Measurements from ENCODE around the gene PCDHA9. TPM values are rescaled to one million over a fixed set of nuclear protein-coding genes. Genes with fewer than 3 reads are reported as not detected.
"Not testable (repeated sequence)": the region's sequence is repeated elsewhere in the genome, so short reads cannot be mapped to it uniquely, and the experiment has no call there.

Gene PCDHA9
- total RNA-seq, 2 donors from 2014 or later: not detected

DNA sequence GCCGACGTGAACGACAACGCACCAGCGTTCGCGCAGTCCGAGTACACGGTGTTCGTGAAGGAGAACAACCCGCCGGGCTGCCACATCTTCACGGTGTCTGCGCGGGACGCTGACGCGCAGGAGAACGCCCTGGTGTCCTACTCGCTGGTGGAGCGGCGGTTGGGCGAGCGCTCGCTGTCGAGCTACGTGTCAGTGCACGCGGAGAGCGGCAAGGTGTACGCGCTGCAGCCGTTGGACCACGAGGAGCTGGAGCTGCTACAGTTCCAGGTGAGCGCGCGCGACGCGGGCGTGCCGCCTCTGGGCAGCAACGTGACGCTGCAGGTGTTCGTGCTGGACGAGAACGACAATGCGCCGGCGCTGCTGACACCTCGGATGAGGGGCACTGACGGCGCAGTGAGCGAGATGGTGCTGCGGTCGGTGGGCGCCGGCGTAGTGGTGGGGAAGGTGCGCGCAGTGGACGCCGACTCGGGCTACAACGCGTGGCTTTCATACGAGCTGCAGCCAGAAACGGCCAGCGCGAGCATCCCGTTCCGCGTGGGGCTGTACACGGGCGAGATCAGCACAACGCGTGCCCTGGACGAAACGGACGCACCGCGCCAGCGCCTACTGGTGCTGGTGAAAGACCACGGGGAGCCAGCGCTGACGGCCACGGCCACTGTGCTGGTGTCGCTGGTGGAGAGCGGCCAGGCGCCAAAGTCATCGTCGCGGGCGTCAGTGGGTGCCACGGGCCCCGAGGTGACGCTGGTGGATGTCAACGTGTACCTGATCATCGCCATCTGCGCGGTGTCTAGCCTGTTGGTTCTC lies 1.9 kb downstream of the PCDHA9 start:
- not testable (repeated sequence) for H3K27ac Mint-ChIP-seq; DNase-seq; H3K4me3 Mint-ChIP-seq; H3K36me3 Mint-ChIP-seq (ENCODE audit: low read depth); ATAC-seq; H3K4me1 Mint-ChIP-seq; H3K9me3 ChIP-seq (ENCODE audit: control insufficient read depth, low read length, poor library complexity, severe bottlenecking)
- H3K27me3 Mint-ChIP-seq: peaks cover 38% of the 10 kb centered on the region

DNA sequence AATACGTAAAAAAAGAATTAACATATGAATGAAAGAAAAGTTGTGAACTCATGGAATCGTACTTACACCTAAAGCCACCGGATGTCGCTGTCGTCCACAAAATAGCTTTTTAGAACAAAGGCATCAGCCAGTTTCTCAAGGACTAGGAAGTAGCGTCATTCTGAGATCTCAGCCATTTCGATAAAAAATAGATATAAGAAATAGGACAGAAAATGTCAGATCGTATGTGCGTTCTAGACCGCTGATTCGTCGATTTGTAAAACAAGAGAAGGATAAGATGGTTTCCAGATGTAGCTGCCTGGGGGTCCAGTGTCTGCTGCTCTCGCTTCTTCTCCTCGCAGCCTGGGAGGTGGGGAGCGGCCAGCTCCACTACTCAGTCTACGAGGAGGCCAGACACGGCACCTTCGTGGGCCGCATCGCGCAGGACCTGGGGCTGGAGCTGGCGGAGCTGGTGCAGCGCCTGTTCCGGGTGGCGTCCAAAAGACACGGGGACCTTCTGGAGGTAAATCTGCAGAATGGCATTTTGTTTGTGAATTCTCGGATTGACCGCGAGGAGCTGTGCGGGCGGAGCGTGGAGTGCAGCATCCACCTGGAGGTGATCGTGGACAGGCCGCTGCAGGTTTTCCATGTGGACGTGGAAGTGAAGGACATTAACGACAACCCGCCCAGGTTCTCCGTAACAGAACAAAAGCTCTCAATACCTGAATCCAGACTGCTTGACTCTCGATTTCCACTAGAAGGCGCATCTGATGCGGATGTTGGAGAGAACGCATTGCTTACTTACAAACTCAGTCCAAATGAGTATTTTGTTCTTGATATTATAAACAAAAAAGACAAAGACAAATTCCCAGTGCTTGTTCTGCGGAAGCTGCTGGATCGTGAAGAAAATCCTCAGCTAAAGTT lies 7.8 kb downstream of the PCDHA9 start, which contains the start of gene PCDHA10:
PCDHA10 (plus strand) TSS at position 126 of the 903 bp plus-strand sequence; CDS start at position 278, 152 bp downstream.
- Mint-ChIP-seq H3K27me3 (peaks cover 25% of the 10 kb centered on the region), H3K4me3 (no peak within 1 kb of the TSS), H3K4me1 (no peaks in the 10 kb centered on the region), H3K27ac (no peak within 1 kb of the TSS), H3K36me3 (ENCODE audit: low read depth) (no peaks in the 10 kb centered on the region)
- no peaks in the 10 kb centered on the region for H3K9me3 ChIP-seq (ENCODE audit: control insufficient read depth, low read length, poor library complexity, severe bottlenecking)
- ATAC-seq (no peak), DNase-seq (no peak)

DNA sequence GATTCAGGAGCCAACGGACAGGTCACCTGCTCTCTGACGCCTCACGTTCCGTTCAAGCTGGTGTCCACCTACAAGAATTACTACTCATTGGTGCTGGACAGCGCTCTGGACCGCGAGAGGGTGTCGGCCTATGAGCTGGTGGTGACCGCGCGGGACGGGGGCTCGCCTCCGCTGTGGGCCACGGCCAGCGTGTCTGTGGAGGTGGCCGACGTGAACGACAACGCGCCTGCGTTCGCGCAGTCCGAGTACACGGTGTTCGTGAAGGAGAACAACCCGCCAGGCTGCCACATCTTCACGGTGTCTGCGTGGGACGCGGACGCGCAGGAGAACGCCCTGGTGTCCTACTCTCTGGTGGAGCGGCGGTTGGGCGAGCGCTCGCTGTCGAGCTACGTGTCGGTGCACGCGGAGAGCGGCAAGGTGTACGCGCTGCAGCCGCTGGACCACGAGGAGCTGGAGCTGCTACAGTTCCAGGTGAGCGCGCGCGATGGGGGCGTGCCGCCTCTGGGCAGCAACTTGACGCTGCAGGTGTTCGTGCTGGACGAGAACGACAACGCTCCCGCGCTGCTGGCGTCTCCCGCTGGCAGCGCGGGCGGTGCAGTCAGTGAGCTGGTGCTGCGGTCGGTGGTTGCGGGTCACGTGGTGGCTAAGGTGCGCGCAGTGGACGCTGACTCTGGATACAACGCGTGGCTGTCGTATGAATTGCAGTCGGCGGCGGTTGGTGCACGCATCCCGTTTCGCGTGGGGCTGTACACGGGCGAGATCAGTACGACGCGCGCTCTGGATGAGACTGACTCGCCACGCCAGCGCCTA lies 9.2 kb downstream of the PCDHA9 start:
- no peak for ATAC-seq
- H3K27me3 Mint-ChIP-seq: peaks cover 28% of the 10 kb centered on the region
- no peak overlapping the region for H3K27ac Mint-ChIP-seq

DNA sequence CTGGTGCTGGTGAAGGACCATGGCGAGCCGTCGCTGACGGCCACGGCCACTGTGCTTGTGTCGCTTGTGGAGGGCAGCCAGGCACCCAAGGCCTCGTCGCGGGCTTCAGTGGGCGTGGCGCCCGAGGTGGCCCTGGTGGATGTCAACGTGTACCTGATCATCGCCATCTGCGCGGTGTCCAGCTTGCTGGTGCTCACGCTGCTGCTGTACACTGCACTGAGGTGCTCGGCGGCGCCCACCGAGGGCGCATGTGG lies 9.7 kb downstream of the PCDHA9 start:
- H3K9me3 ChIP-seq (ENCODE audit: control insufficient read depth, low read length, poor library complexity, severe bottlenecking): peaks cover 3% of the 10 kb centered on the region
- ATAC-seq (no peak), DNase-seq (no peak)
- Mint-ChIP-seq H3K4me1 (no peaks in the 10 kb centered on the region), H3K27me3 (peaks cover 22% of the 10 kb centered on the region), H3K4me3 (no peak overlapping the region), H3K27ac (no peak overlapping the region), H3K36me3 (ENCODE audit: low read depth) (no peaks in the 10 kb centered on the region)

More for the DNA sequence above, 9.2 kb downstream of the PCDHA9 start:
- Mint-ChIP-seq H3K4me1 (no peaks in the 10 kb centered on the region), H3K4me3 (no peak overlapping the region), H3K36me3 (ENCODE audit: low read depth) (no peaks in the 10 kb centered on the region)
- H3K9me3 ChIP-seq (ENCODE audit: control insufficient read depth, low read length, poor library complexity, severe bottlenecking): peaks cover 3% of the 10 kb centered on the region
- DNase-seq: no peak

DNA sequence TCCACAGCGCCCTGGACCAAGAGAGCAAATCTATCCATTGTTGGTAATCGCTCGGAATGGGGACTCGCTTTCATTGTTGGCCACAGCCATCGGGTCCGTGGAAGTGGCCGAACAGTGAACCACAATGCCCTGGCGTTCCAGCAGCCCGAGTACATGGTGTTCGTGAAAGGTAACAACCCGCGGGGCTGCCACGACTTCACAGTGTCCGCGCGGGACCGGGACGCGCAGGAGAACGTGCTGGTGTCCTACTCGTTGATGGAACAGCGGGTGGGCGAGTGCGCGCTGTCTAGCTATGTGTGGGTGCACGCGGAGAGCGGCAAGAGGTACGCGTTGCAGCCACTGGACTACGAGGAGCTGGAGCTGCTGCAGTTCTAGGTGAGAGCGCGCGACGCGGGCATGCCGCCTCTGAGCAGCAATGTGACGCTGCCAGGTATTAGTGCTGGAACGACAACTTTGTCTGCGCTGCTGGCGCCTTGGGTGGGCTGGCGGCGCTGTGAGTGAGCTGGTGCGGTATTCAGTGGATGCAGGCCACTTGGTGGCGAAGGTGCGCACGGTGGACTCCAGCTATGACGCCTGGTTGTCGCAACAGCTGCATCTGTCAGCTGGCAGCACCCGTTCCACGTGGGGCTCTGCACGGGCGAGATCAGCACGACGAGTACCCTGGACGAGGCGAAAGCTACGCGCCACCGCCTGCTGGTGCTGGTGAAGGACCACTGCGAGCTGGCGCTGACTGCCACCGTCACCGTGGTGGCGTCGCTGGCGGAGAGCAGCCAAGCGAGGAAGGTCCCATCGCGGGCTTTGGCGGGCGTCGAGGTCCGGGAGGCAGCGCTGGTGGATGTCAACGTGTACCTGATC lies 14.5 kb downstream of the PCDHA9 start:
- H3K27me3 Mint-ChIP-seq: peaks cover 9% of the 10 kb centered on the region
- peaks cover 3% of the 10 kb centered on the region for H3K9me3 ChIP-seq (ENCODE audit: control insufficient read depth, low read length, poor library complexity, severe bottlenecking)
- DNase-seq (no peak), ATAC-seq (no peak)
- H3K4me3 Mint-ChIP-seq: no peak overlapping the region
- no peaks in the 10 kb centered on the region for H3K4me1 Mint-ChIP-seq
- no peak overlapping the region for H3K27ac Mint-ChIP-seq
- no peaks in the 10 kb centered on the region for H3K36me3 Mint-ChIP-seq (ENCODE audit: low read depth)

DNA sequence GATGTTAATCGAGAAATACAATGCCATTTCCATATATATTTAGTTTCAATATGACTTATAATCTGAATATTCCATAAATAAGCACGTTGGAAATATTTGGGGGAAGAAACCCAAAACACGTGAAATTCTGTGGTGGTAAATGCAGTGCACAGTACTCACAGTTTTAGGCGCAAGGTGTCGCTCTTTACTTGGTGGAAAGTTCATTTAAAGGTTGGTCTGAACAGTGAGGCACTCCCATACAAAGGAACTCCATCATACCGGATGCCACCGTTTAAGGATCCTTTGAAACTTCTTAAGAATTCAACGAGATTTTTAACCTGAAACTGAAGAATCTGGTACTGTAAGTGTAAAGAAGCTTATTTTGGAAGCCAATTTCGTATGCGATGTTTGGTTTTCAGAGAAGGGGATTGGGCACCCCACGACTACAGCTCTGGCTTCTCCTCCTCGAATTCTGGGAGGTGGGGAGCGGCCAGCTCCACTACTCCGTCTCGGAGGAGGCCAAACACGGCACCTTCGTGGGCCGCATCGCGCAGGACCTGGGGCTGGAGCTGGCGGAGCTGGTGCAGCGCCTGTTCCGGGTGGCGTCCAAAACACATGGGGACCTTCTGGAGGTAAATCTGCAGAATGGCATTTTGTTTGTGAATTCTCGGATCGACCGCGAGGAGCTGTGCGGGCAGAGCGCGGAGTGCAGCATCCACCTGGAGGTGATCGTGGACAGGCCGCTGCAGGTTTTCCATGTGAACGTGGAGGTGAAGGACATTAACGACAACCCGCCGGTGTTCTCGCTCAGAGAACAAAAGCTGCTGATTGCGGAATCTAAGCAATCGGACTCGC lies 20.8 kb downstream of the PCDHA9 start, which contains the start of gene PCDHA11:
PCDHA11 (plus strand) TSS at position 237 of the 834 bp plus-strand sequence; CDS start at position 384, 147 bp downstream.
- H3K9me3 ChIP-seq (ENCODE audit: control insufficient read depth, low read length, poor library complexity, severe bottlenecking): no peaks in the 10 kb centered on the region
- Mint-ChIP-seq H3K27ac (no peak within 1 kb of the TSS), H3K36me3 (ENCODE audit: low read depth) (no peaks in the 10 kb centered on the region), H3K27me3 (peaks cover 19% of the 10 kb centered on the region), H3K4me3 (no peak within 1 kb of the TSS), H3K4me1 (no peaks in the 10 kb centered on the region)
- DNase-seq (no peak), ATAC-seq (no peak)

DNA sequence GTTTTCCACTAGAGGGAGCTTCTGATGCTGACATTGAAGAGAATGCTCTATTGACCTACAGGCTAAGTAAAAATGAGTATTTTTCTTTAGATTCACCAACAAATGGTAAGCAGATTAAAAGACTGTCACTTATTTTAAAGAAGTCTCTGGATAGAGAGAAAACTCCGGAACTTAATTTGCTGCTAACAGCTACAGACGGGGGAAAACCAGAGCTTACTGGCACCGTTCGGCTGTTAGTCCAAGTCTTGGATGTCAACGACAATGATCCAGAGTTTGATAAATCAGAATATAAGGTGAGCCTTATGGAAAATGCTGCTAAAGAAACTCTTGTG lies 21.3 kb downstream of the PCDHA9 start:
- Mint-ChIP-seq H3K27ac (no peak overlapping the region), H3K4me1 (no peaks in the 10 kb centered on the region), H3K36me3 (ENCODE audit: low read depth) (no peaks in the 10 kb centered on the region), H3K4me3 (no peak overlapping the region), H3K27me3 (peaks cover 18% of the 10 kb centered on the region)
- DNase-seq (no peak), ATAC-seq (no peak)
- no peaks in the 10 kb centered on the region for H3K9me3 ChIP-seq (ENCODE audit: control insufficient read depth, low read length, poor library complexity, severe bottlenecking)

DNA sequence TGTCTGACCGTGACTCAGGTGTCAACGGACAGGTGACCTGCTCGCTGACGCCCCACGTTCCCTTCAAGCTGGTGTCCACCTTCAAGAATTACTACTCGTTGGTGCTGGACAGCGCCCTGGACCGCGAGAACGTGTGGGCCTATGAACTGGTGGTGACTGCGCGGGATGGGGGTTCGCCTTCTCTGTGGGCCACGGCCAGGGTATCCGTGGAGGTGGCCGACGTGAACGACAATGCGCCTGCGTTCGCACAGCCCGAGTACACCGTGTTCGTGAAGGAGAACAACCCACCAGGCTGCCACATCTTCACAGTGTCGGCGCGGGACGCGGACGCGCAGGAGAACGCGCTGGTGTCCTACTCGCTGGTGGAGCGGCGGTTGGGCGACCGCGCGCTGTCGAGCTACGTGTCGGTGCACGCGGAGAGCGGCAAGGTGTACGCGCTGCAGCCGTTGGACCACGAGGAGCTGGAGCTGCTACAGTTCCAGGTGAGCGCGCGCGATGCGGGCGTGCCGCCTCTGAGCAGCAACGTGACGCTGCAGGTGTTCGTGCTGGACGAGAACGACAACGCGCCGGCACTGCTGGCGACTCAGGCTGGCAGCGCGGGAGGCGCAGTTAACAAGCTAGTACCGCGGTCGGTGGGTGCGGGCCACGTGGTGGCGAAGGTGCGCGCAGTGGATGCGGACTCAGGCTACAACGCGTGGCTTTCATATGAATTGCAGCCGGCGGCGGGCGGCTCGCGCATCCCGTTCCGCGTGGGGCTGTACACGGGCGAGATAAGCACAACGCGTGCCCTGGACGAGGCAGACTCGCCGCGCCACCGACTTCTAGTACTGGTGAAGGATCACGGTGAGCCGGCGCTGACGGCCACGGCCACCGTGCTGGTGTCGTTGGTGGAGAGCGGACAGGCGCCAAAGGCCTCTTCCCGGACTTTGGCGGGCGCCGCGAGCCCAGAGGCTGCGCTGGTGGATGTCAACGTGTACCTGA lies 22.3 kb downstream of the PCDHA9 start:
- H3K27ac Mint-ChIP-seq: no peak overlapping the region
- no peaks in the 10 kb centered on the region for H3K9me3 ChIP-seq (ENCODE audit: control insufficient read depth, low read length, poor library complexity, severe bottlenecking)
- ATAC-seq: no peak
- no peaks in the 10 kb centered on the region for H3K36me3 Mint-ChIP-seq (ENCODE audit: low read depth)
- no peak for DNase-seq
- no peaks in the 10 kb centered on the region for H3K4me1 Mint-ChIP-seq
- H3K4me3 Mint-ChIP-seq: no peak overlapping the region
- peaks cover 19% of the 10 kb centered on the region for H3K27me3 Mint-ChIP-seq

DNA sequence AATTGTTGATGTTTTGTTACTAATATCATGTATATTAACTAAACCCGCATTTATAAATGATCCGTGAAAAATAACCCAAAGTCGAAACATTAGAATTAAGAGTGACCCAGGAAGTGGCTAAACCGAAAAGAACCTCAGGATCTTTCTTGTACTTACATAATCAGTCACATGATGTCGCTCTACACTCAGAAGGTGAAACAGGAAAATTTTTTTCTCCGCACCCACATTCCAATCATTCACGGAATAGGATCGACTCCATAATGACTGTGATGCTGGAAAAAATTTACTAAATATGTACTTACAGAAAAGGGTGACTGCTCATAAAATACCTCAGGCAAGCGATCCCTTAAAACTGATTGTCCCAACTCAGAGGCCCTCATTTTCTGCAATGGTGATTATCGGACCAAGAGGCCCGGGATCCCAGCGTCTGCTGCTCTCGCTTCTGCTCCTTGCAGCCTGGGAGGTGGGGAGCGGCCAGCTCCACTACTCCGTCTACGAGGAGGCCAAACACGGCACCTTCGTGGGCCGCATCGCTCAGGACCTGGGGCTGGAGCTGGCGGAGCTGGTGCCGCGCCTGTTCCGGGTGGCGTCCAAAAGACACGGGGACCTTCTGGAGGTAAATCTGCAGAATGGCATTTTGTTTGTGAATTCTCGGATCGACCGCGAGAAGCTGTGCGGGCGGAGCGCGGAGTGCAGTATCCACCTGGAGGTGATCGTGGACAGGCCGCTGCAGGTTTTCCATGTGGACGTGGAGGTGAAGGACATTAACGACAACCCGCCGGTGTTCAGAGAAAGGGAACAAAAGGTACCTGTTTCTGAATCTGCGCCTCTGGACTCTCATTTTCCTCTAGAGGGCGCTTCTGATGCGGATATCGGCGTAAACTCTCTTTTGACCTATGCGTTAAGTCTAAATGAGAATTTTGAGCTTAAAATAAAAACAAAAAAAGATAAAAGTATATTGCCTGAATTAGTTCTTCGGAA lies 27.2 kb downstream of the PCDHA9 start, which contains the start of gene PCDHA12:
PCDHA12 (plus strand) TSS at position 224 of the 981 bp plus-strand sequence; CDS start at position 389, 165 bp downstream.
- H3K36me3 Mint-ChIP-seq (ENCODE audit: low read depth): no peaks in the 10 kb centered on the region
- no peak within 1 kb of the TSS for H3K4me3 Mint-ChIP-seq
- no peak within 1 kb of the TSS for H3K27ac Mint-ChIP-seq
- no peaks in the 10 kb centered on the region for H3K4me1 Mint-ChIP-seq
- peaks cover 16% of the 10 kb centered on the region for H3K27me3 Mint-ChIP-seq
- ATAC-seq (no peak), DNase-seq (no peak)
- no peaks in the 10 kb centered on the region for H3K9me3 ChIP-seq (ENCODE audit: control insufficient read depth, low read length, poor library complexity, severe bottlenecking)

DNA sequence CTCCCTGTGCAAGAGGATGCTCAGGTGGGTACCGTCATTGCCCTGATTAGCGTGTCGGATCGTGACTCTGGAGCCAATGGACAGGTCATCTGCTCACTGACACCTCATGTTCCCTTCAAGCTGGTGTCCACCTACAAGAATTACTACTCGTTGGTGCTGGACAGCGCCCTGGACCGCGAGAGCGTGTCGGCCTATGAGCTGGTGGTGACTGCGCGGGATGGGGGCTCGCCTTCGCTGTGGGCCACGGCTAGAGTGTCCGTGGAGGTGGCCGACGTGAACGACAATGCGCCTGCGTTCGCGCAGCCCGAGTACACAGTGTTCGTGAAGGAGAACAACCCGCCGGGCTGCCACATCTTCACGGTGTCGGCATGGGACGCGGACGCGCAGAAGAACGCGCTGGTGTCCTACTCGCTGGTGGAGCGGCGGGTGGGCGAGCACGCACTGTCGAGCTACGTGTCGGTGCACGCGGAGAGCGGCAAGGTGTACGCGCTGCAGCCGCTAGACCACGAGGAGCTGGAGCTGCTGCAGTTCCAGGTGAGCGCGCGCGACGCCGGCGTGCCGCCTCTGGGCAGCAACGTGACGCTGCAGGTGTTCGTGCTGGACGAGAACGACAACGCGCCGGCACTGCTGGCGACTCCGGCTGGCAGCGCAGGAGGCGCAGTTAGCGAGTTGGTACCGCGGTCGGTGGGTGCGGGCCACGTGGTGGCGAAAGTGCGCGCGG lies 28.5 kb downstream of the PCDHA9 start:
- peaks cover 14% of the 10 kb centered on the region for H3K27me3 Mint-ChIP-seq
- not testable (repeated sequence) for H3K36me3 Mint-ChIP-seq (ENCODE audit: low read depth); ATAC-seq

More for the DNA sequence above, 28.5 kb downstream of the PCDHA9 start:
- DNase-seq; H3K4me1 Mint-ChIP-seq; H3K27ac Mint-ChIP-seq; H3K9me3 ChIP-seq (ENCODE audit: control insufficient read depth, low read length, poor library complexity, severe bottlenecking); H3K4me3 Mint-ChIP-seq: not testable (repeated sequence)

Measured in T-helper 17 cell (primary cell).